Cerebellar nuclear complex (tissue), 1 donor: ENCODE measurements around the gene KLF14.
"Not testable (repeated sequence)": the region's sequence is repeated elsewhere in the genome, so short reads cannot be mapped to it uniquely, and the experiment has no call there.

Experiments
- DNase-seq, 2 experiments: peaks; one replicate each; lab custom pipeline; 2025; lab: John Stamatoyannopoulos, UW

The KLF14 gene

GRCh38 chr7:130733931-130734814 is at the start of gene KLF14:
TSS of gene KLF14 (minus strand) at chr7:130734207. CDS start at chr7:130734033, 174 bp downstream.
- no peak for DNase-seq

- DNase-seq: no peak
Observed at GRCh38 chr7:130781346-130781745, 47.3 kb upstream of the KLF14 start.

GRCh38 chr7:130777426-130777825 is 43.4 kb upstream of the KLF14 start:
- DNase-seq: no peak

- not testable (repeated sequence) for DNase-seq
Observed at GRCh38 chr7:130772456-130772855, 38.4 kb upstream of the KLF14 start.

GRCh38 chr7:130768854-130769253 is 34.8 kb upstream of the KLF14 start:
- no peak for DNase-seq

- DNase-seq: not testable (repeated sequence)
Observed at GRCh38 chr7:130764569-130764968, 30.6 kb upstream of the KLF14 start.

DNA sequence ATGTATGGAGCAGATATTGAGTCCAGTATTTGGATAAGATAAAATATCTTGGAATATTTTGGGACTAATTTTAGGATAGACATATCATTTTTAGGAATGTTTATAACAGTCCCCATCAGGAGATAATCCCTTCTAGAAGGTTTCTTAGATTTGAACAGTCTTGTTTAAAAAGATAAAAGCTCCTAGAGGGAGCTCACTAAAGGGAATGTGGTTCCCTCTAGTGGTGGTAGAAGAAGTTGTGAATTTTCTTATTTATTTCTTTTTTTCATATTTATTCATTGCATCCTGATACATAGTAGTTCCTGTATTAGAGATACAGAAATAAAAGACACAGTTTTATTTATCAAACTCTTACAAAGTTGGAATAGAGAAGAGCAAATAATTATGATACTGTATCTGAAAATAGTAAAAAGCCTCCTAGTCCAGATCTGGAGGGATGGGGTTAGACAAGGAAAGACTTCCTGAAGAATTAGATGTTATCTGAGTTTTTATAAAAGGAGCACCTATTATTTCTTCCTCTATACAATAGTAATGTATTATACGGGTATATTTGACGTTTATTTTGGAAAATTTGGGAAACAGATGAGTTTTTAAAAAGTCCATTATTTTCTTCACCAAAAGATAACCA is 24.5 kb upstream of the KLF14 start:
- DNase-seq: no peak

DNA sequence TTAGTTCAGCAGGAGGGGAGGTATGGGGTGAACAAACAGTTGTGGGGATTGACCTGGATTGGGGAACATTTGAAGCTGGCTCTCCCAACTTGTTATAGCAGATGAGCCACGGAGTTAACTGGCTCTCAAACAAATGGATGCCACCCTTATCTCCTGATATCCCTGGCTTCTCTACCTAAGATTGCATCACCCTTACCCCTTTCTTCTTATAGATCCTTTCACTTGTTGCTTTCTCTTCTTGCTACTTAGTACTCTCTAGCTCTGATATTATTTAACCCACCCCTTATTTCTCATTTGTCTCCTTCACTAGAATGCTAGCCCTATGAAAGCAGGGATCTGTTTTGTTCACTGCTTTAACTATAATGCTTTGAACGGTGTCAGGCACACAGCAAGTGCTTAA is 22.3 kb upstream of the KLF14 start:
- DNase-seq: no peak

- DNase-seq: no peak
Observed at GRCh38 chr7:130752424-130752823, 18.4 kb upstream of the KLF14 start.

DNA sequence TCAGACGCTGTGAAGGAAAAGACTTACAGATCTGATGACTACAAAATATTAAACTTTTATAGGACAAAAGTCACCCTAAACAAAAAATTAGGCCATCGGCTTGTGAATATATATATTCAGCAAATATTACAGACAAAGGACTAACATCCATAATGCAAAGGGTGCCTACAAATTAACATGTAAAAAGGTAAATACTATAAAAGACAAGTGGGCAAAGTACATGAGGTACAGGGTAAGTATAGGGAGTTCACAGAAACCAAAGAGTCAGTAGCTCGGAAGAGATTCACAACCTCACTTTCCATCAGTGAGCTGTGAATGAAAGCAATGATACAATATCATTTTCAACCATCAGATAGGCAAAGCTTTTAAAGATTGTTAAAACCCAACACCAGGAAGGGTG is 16.7 kb upstream of the KLF14 start:
- no peak for DNase-seq

- no peak for DNase-seq
Observed at GRCh38 chr7:130748531-130749389, 14.8 kb upstream of the KLF14 start.

DNA sequence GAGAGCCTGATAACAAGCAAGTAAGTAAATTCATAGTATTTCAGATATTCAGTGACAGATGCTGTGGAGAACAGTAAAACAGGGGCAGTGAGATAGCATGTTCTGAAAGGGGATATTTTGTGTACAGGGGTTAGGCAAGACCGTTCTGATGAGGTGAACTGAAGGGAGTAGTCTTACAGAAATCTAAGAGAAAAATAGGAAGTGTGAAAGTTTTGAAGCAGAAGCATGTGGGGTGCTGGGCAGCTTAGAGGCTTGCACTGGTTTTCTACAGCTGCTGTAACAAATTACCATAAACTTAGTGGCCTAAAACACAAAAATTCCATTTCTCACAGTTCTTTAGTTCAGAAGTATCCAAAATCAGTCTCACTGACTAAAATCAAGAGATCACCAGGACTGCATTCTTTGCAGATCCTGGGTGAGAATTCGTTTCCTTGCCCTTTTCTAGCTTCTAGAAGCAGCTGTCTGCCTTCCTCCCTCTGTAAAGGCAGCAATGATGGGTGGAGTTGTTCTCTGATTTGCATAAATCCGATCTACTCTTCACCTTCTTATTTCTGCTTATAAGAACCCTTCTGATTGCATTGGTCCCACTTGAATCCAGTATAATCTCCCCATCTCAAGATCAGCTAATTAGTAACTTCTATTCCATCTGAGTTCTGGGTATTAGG is 7.5 kb upstream of the KLF14 start:
- DNase-seq: no peak

DNA sequence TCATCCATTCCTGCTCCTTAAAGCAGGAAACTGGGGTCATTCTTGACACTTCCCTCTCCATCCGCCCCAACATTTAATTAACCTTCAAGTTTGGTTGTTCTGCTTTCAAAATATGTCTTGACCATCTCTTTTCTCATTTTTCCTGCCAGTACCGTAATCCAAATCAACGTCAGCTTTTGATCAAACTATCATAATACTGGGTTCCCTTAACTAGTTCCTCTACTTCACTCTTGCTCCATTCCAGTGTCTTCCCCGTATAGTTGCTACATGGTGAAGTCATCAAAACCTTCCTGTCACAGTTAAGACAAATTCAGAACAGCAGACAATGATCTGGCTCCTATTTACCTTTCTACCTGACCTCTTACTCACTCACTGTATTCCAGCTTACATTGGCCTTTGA is 6.6 kb upstream of the KLF14 start:
- DNase-seq: no peak

GRCh38 chr7:130736298-130736900 is 2.4 kb upstream of the KLF14 start:
- DNase-seq: no peak

DNA sequence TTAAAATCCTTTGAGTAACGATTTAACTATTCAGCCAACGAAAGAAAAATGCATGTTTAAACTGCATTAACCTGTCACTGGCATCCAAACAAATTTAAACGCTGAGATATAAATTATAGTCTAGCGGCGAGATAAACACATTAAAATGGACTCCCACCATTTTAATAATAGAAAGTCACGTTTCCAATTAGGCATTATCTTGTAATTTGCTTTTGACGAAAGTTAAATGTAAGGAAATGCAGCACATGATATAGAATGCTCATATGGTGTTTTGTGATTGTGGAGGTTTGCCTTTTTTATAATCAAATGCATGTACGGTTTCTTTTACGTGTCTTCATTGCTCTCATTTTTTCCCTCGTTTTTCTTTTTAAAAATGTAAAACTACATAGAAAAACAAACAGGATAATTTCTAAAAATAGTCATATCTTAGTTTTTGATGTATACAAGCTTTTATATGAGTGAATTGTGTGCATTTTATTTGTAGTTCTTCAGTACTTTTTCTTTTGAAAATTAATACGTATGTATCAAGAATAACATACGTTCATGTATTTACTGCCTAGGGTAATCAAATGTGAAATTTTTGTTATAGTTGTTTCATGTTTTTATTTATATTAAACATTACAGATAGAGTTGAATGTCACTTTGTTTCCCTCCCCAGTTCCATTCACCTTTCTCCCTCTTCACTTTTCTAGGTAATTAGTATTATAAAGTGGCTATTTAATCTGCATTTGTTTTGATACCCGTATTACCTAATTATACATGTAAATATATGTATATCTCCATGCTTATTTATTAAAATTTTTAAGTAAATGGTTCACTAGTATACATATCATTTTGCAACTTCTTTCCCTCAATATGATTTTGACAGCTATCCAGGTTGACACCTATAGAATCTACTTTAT is 1.1 kb upstream of the KLF14 start:
- DNase-seq: no peak

DNA sequence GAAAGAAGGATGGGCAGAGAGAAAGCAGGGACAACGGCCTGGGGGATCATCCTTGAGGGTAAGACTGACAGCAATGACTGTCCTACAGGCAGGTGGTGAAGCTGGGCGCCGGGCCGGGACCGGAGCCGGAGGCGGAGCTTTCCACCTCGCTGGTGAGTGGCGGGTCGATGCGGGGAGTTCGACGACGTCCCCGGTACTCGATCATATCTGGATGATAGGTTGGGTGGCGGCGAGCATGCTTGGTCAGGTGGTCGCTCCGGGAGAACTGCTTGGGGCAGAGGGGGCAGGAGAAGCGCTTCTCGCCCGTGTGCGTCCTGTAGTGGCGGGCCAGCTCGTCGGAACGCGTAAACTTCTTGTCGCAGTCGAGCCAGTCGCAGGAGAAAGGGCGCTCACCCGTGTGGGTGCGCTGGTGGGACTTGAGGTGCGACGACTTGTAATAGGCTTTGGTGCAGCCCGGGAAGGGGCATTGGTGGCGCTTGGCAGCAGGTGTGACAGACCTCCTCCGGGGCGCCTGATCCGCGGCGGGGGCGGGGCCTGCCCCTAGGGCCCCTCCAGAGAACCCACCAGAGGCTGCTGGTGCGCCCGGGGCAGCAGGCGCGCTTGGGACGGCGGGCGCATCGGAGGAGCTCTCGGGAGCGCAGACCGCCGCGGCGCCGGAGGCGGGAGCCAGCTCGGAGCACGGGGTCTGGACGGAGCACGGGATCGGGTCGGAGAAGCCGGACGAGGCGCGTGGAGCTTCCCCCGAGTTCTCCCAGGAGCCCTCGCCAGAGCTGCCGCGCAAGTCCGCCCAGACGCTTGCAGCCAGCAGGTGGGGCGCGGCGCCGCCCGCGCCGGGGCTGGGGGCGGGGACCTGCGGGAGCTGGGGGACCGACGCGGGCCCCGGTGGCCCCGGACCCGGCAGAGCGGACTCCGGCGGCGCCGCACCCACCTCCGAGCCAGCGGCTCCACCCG is 752 bp downstream of the KLF14 start:
- DNase-seq: no peak

DNA sequence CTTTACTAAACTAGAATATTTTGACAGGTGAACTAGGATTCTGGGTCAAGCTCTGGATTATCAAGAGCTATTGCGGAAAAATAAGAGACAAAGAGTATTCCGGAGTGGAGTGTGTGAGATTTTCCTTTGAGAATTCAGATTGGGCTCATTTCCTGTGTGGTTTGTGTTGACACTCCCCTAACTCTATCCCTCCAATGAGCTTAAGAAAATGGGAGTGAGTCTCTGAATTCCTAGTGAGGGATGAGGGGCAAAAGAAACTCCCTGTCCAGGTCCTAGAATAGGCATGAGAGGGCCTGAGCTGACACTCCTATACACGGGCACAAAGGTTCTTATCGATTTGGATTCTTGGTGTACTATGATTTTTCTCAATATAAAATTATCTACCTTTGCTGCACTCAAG is 10.2 kb downstream of the KLF14 start:
- DNase-seq: no peak

GRCh38 chr7:130721486-130722277 is 12.3 kb downstream of the KLF14 start:
- peak in 1 of 2 experiments; percentile 8 for DNase-seq
